Measurements from ENCODE around the gene PICALM.
"Not testable (repeated sequence)": the region's sequence is repeated elsewhere in the genome, so short reads cannot be mapped to it uniquely, and the experiment has no call there.

DNA sequence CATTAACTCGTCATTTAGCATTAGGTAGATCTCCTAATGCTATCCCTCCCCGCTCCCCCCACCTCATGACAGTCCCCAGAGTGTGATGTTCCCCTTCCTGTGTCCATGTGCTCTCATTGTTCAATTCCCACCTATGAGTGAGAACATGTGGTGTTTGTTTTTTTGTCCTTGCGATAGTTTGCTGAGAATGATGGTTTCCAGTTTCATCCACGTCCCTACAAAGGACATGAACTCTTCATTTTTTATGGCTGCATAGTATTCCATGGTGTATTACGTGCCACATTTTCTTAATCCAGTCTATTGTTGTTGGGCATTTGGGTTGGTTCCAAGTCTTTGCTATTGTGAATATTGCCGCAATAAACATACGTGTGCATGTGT lies 116.8 kb downstream of the PICALM start:
- not testable (repeated sequence) for TF ChIP-seq CTCF (IDR thresholded peaks at IDR 0.05); POLR2A (IDR thresholded peaks at IDR 0.05); POLR2AphosphoS5 (IDR thresholded peaks at IDR 0.05); EP300 (IDR thresholded peaks at IDR 0.05; ENCODE audit: low read depth)
